ENCODE measurements around the gene DLEU7. TPM values are rescaled to one million over a fixed set of nuclear protein-coding genes. Genes with fewer than 3 reads are reported as not detected.

DLEU7 gene
- polyA plus RNA-seq, 5 donors, result 0.35 to 0.69 (median 0.43) TPM

GRCh38 chr13:50796463-50796862 is 47.0 kb downstream of the DLEU7 start:
- DNase-seq, result no peak

- no peak for DNase-seq
Observed at GRCh38 chr13:50794226-50794625, 49.3 kb downstream of the DLEU7 start.

- DNase-seq, result no peak
Observed at GRCh38 chr13:50793026-50793425, 50.5 kb downstream of the DLEU7 start.

- no peak for DNase-seq
Observed at GRCh38 chr13:50788551-50789210, 54.8 kb downstream of the DLEU7 start.

GRCh38 chr13:50787316-50788195 is 55.9 kb downstream of the DLEU7 start:
- no peak for DNase-seq

GRCh38 chr13:50783717-50784290 is 59.7 kb downstream of the DLEU7 start:
- no peak for DNase-seq

- no peak for DNase-seq
Observed at GRCh38 chr13:50783066-50783465, 60.4 kb downstream of the DLEU7 start.

- DNase-seq, result no peak
Observed at GRCh38 chr13:50780201-50781015, 63.1 kb downstream of the DLEU7 start.

- no peak for DNase-seq
Observed at GRCh38 chr13:50779443-50780200, 63.9 kb downstream of the DLEU7 start.

Other genes starting within 250 kb of the DLEU7 start
- gene RNASEH2B, start 66.1 kb upstream of the DLEU7 start, polyA plus RNA-seq (ENCODE audit: insufficient read depth in 1 of 5, insufficient read length in 5 of 5, low replicate concordance in 1 of 5), result 10 to 100 TPM; 60.8 to 81.6 (median 71.3) TPM